ENCODE measurements around the gene IVD.

The IVD gene

DNA sequence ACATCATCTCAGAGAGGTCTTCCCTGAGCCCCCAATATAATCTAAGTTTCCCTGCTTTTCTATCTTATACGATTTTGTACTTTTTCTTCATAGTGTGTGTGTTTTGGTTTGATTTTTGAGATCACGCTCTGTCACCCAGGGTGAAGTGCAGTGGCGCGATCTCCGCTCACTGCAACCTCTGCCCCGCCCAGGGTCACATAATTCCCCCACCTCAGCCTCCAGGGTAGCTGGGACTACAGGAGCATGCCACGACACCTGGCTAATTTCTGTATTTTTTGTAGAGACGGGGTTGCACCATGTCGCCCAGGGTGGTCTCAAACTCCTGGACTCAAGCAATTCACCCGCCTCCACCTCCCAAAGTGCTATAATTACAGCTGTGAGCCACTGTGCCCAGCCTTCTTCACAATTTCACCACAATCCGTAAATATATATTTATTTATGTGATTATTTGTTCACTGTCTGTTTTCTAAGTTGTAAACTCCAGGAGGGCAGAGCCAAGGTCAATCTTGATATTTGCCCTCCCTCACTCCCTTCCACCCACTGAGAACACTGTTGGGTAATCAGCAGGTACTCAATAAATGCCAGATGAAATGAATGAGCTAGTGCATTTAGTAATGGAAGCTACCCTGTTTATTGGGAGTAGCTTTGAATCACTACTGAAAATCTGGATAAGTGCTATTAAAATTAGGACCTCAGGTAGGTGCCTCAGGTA lies 23.6 kb upstream of the IVD start:
- TF ChIP-seq CTCF (conservative IDR thresholded peaks at IDR 0.05; ENCODE audit: low read depth): no peak
- no peak for DNase-seq (ENCODE audit: low spot score)
- peak overlapping the region; percentile 79 for H3K27ac ChIP-seq
- POLR2A ChIA-PET (ENCODE audit: low non-redundant PET): no interaction called here
- CTCF ChIA-PET: interaction anchor here (1.9 kb wide), 1 partner anchor 15 kb away, joined by 4 read pairs; no protein-coding TSS in a partner anchor

- DNase-seq (ENCODE audit: low spot score): peak; percentile 96
- no peak for TF ChIP-seq CTCF (conservative IDR thresholded peaks at IDR 0.05; ENCODE audit: low read depth)
- H3K27ac ChIP-seq: peak within 1 kb of the TSS; percentile 79
- ChIA-PET CTCF (interaction anchor here (1.1 to 1.9 kb wide), 2 partner anchors 15 to 63 kb away, joined by 4 to 5 read pairs; no protein-coding TSS in a partner anchor), POLR2A (ENCODE audit: low non-redundant PET) (interaction anchor here (1.1 kb wide), 1 partner anchor 23 kb away, joined by 4 read pairs; the partner anchor contains the start of gene IVD)
Measured at GRCh38 chr15:40382580-40383456, 22.8 kb upstream of the IVD start, which contains the start of gene KNSTRN. TSS of gene KNSTRN (plus strand) at chr15:40382721. CDS start at chr15:40382836, 115 bp downstream.

DNA sequence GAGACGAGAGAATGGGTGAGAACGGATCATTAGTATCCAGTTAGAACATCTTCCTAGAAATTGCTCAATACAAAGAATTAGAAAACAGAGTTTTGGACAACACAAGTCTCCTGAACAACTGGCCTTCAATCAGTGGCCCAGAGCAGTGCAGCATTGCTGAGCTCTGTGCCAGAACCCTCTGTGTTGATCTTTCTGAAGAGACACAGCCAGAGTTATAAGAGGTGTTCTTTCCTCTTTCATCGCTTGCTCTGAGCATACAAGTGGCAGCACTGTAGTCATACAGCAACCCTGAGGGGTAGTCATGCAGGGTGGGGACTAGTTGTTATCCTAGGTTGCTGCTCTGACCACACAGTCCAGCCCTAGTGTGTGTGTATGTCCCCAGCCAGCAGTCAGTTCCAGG lies 19.1 kb upstream of the IVD start:
- ChIA-PET POLR2A (ENCODE audit: low non-redundant PET) (no interaction called here), CTCF (interaction anchor here (0.6 kb wide), 1 partner anchor 112 kb away, joined by 7 read pairs; no protein-coding TSS in a partner anchor)
- DNase-seq (ENCODE audit: low spot score): no peak
- no peak overlapping the region for H3K27ac ChIP-seq
- TF ChIP-seq CTCF (conservative IDR thresholded peaks at IDR 0.05; ENCODE audit: low read depth): no peak

DNA sequence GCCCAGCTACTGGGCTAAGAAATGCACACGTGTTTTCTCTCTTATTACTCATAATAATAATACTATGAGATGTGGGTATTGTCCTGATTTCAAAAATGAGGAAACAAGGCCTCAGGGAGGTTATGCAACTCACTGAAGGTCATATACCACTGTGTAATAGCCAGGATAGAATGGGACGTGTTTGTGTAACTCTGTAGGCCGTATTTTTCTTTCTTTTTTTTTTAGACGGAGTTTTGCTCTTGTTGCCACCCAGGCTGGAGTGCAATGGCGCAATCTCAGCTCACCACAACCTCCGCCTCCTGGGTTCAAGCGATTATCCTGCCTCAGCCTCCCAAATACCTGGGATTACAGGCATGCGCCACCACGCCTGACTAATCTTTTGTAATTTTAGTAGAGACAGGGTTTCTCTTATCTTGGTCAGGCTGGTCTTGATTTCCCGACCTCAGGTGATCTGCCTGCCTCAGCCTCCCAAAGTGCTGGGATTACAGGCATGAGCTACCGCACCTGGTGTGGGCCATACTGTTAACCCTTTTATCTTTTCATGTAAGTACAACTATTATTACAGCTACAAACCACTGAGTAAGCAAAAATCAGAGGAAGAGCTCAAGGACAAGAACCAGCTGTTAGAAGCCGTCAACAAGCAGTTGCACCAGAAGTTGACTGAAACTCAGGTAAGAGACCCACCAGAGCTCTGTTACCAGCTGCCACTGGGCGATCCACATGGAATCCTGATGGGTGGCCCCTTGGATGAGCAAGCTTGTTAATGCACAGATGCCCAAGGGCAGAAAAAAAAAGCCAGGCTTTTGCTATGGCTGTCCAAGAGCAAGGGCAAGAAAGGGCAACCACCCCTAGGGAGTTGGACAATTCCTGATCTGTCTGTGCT lies 16.4 kb upstream of the IVD start:
- CTCF ChIA-PET: interaction anchor here (0.7 to 0.8 kb wide), 2 partner anchors 114 to 811 kb away, joined by 4 to 6 read pairs; no protein-coding TSS in a partner anchor
- DNase-seq (ENCODE audit: low spot score): no peak
- H3K27ac ChIP-seq: peak overlapping the region; percentile 40
- POLR2A ChIA-PET (ENCODE audit: low non-redundant PET): no interaction called here
- TF ChIP-seq CTCF (conservative IDR thresholded peaks at IDR 0.05; ENCODE audit: low read depth): no peak

- ChIA-PET POLR2A (ENCODE audit: low non-redundant PET) (no interaction called here), CTCF (interaction anchor here (0.8 kb wide), 1 partner anchor 115 kb away, joined by 4 read pairs; no protein-coding TSS in a partner anchor)
- DNase-seq (ENCODE audit: low spot score): no peak
- peak overlapping the region; percentile 40 for H3K27ac ChIP-seq
- TF ChIP-seq CTCF (conservative IDR thresholded peaks at IDR 0.05; ENCODE audit: low read depth): no peak
Measured at GRCh38 chr15:40389824-40390595, 15.6 kb upstream of the IVD start.
